Glomerular endothelial cell (primary cell): ENCODE results near the gene ARNT2. TPM values are rescaled to one million over a fixed set of nuclear protein-coding genes. Genes with fewer than 3 reads are reported as not detected.

Experiments
- DNase-seq: peaks from one replicate; pipeline ENCODE4 v3.0.0-alpha.2; 2011; ENCODE audit warnings: low read depth, low spot score; ENCODE audit errors: extremely low read depth
- total RNA-seq: library from RNA; depleted of rRNA; stranded (reverse); fragments of >200 nt; gene quantifications from 2 replicates; pipeline ENCODE4 v1.2.3, GENCODE V29; 2015

ARNT2 gene
- total RNA-seq, 1 donor from 2014 or later = 1.3 TPM

- DNase-seq = no peak
Observed at GRCh38 chr15:80549654-80550053, 145.5 kb downstream of the ARNT2 start.

- DNase-seq = no peak
Observed at GRCh38 chr15:80550219-80550907, 146.2 kb downstream of the ARNT2 start.

GRCh38 chr15:80550908-80551260 lies 146.7 kb downstream of the ARNT2 start:
- DNase-seq = no peak

DNA sequence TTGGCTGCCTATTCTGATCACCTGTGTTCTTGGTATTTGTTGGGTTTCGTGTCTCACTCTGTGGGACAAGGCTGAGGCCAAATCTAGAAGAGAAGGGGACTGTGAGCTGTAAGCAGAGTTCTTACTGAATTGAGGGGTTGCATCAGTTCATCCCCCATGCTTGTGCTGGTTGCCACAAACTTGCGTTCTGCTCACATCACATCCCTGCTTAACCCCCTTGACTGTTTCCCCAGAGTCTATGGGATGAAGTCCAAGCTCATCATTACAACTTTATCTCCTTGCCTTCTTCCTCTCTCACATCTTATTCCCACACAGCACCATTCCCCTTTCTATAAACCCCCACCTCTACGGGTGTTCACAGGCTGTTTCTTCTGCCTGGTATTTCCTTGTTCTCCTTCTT lies 147.2 kb downstream of the ARNT2 start:
- DNase-seq = no peak

- no peak for DNase-seq
Observed at GRCh38 chr15:80554560-80554959, 150.4 kb downstream of the ARNT2 start.

- no peak for DNase-seq
Observed at GRCh38 chr15:80556694-80557367, 152.6 kb downstream of the ARNT2 start.

DNA sequence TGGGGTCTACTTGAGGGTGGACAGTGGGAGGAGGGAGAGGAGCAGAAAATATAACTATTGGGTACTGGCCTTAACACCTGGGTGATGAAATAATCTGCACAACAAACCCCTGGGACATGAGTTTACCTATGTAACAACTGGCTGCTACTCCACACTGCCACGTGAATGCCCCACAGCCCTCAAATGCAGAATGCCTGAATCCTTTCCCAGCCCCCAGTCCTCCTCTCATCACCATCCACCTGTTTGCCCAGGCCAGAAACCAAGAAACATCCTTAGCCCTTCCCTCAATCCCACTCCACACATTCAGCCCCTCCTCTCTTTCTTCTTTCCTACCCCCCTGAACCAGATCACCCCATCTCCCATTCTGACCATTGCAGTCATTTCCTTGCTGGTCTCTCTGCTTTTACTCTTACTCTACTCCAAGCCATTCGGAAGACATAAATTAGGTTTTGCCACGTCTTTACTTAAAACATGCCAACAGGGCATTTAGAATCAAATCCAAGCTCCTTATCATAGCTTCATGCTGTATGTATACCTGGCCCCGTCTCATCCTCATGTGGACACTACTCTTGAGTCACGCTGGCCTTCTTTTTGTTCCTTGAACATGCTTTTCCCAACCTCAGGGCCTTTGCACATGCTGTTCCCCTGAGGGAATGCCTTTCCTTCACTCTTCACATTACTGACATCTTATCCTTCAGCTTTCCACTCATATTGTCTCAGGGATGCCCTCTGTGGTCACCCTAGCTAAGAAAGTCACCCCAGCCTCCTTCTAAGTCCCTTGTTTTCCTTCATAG lies 153.5 kb downstream of the ARNT2 start:
- no peak for DNase-seq

DNA sequence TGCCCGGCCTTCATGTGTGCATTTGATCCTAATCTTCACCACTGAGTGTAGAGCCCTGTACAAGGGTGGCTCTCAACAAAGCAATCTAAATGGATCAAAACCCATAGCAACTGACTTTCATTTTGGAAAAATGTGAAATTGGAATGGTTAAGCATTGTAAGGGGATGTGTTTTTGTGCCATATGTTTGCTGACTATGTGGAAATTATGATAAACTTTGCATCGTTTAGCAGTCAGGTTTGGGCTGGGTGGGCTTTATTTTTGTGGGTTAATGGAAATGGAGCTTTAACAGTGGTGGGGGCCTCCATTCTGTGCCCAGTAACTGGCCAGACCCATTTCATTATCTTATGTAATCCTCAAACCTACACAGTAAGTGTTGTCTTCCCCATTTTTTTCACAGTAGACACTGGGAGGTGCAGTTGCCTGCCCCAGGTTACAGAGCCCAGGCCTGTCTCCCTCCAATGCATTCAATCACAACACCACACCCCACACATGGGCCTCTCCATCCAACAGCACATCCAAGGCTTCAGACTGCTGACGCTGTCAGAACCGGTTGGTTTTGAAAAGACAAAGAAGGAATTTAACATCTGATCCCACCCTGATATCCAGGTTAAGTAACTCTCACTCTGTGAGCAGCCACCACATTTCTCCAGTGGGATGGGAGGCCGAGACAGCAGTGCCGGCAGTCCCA lies 154.6 kb downstream of the ARNT2 start:
- no peak for DNase-seq

DNA sequence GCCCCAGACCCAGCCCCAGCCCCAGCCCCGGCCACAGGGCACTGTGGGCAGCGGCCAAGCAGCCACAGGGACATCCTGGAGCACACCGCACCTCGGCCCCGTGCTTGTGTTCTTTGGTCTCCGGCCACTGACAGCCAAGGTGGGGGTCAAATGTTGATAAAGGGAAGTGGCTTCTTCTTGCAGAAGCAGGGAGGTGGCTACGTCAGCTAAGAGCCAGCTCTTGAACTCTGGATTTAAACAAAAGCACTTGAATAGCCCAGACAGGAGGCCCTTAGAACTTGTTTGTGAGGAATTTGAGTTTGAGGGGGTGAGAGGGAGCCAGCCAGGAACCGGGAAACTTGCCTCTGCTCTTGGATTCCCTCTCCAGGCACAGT lies 155.1 kb downstream of the ARNT2 start:
- DNase-seq = no peak

DNA sequence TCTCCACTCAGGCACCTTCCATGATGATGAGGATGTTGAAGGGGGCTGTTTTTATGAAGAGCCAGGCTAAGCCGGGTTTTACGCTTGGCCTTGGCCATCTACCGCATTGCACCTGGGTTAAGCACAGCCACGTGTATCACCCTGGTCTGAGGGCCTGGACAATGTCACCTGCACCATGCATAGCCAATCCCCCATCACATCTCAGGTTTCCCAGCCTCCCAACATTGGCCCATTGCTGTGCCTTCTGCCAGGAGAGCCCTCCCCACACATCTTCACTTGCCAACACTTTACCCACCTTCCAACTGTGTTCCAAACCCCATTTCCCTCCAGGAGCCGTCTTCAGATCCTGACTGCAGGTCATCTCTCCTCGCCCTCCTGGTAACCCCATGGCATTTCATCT lies 155.6 kb downstream of the ARNT2 start:
- DNase-seq = no peak

DNA sequence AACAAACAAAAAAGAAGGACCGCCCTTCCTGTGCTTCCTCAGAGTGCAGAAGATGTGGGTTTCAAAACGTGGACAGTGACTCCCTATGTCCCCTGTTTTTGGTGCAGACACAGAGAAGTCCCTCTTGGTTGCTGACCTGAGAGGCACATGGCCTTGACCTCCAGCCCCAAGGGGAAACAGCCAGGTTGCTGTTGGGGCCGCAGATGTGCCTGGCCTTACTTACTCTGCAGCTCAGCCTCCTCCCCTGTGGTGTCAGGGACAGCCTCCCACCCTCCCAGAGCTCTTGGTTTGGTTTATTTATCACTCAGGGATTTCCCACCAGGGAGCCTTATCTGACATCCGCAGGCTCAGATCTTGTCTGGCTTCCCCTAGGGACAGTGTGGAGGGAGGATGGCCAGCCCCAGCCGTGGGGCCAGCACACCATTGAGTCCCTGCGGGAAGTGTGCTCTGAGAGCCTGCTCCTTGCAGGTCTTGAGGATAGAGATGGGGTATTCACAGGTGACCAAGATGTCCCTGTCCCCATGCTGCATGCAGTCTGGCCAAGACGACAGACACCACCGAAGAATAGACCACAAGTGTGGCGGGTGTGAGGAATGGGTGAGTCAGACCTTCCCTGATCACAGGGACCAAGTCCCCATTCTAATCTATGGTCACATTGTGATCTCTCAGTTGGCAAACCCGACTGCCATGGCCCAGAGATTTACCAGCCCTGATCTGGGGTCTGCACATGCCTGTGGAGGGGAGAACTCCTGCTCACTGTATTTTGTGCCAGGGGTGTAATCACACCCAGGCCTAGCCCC lies 156.6 kb downstream of the ARNT2 start:
- no peak for DNase-seq

GRCh38 chr15:80561500-80561899 lies 157.3 kb downstream of the ARNT2 start:
- no peak for DNase-seq

GRCh38 chr15:80562033-80562432 lies 157.9 kb downstream of the ARNT2 start:
- DNase-seq = no peak

DNA sequence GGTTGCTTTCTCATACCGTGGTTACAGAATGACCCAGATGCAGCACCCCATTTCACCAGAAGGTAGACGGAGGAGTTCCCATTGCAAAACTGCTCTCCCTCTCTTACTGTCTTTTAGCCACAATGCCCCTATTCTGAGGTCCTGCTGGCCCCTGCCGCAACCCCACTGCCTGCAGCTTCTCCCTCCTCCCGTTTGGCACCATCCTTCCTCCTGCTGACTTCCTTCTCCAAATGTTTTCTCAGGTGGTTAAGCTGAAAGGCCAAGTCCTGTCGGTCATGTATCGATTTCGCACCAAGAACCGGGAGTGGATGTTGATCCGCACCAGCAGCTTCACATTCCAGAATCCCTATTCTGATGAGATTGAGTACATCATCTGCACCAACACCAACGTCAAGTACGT lies 158.7 kb downstream of the ARNT2 start:
- no peak for DNase-seq

- DNase-seq = no peak
Observed at GRCh38 chr15:80563372-80563997, 159.3 kb downstream of the ARNT2 start.

DNA sequence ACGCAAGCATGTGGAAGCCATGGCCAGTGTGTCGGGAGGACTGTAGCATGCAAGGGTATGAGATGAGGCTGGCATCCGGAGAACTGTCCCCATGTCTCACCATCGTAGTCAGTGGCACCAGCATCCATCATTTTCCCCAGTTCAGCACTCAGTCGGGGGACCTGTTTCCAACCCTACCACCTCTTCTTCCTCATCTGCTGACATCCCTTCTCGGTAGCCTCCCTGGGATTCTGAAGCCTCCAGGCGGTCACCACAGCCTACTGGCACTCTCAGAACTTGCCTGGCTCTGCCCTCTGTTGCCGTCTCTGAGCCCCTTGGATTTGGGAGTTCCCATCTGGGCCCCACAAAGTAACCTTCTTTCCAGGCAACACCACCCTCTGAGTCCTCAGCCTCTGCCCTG lies 159.9 kb downstream of the ARNT2 start:
- DNase-seq = no peak

DNA sequence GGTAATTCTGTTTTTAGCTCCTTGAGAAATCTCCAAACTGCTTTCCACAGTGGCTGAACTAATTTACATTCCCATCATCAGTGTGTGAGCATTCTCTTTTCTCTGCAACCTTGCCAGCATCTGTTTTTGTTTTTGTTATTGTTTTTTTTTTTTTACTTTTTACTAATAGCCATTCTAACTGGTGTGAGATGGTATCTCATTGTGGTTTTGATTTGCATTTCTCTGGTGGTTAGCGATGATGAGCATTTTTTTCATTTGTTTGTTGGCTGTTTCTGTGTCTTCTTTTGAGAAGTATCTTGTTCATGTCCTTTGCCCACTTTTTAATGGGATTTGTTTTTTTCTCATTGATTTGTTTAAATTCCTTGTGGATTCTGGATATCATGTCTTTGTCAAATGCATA lies 161.2 kb downstream of the ARNT2 start:
- no peak for DNase-seq

GRCh38 chr15:80565988-80566387 lies 161.8 kb downstream of the ARNT2 start:
- no peak for DNase-seq

- peak; percentile 73 for DNase-seq
Observed at GRCh38 chr15:80567721-80568157, 163.6 kb downstream of the ARNT2 start.

DNA sequence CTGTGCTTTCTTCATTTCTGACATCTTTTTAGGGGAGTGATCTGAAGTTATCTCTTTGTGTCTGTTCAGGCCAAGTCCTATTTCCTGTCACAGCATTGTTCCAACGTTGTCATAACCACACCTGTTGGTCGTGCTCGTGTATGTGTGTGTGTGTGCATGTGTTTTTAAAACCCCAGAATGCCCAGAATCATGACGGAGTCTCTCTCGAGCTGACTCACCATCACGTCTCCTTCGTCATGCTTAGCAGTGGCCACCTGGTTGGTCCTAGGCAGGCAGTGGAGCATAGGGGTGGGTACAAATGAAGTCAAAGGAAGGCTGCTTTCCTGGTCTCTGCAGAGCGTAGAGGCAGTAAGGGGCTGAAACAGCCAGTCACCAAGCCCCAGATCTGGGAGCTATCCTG lies 164.1 kb downstream of the ARNT2 start:
- DNase-seq = no peak
